GM18517 (cell line): ENCODE measurements around the gene PRR33.

Experiments
- ATAC-seq: cut with Tn5 transposase; IDR thresholded peaks from one replicate; pipeline ENCODE4 v1.9.1; 2021; ENCODE audit warnings: mild to moderate bottlenecking, moderate library complexity; ENCODE audit not compliant: unreplicated experiment

Gene PRR33

DNA sequence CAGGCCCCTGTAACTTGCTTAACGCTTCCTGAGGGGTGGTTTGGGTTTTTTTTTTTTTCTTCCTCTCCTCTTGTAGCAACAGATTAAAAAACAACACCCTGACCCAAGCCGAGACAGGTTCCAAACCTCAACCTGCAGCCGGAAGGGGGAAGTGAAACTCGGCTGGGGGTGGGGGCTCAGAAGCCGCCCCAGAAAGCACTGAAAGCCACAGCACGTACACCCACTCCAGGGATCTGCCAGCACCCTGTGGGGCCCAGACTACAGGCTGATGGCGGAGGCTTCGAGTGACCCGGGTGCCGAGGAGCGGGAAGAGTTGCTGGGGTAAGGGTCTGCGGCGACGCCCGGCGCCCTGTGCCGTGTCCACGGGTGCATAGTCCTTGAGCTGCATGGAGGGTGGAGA lies 38.8 kb downstream of the PRR33 start, which contains the start of gene LSP1:
Gene LSP1 (plus strand): TSS at position 208 of the 400 bp plus-strand sequence. CDS start 61 bp downstream, at position 269.
- ATAC-seq: peak; percentile 47

DNA sequence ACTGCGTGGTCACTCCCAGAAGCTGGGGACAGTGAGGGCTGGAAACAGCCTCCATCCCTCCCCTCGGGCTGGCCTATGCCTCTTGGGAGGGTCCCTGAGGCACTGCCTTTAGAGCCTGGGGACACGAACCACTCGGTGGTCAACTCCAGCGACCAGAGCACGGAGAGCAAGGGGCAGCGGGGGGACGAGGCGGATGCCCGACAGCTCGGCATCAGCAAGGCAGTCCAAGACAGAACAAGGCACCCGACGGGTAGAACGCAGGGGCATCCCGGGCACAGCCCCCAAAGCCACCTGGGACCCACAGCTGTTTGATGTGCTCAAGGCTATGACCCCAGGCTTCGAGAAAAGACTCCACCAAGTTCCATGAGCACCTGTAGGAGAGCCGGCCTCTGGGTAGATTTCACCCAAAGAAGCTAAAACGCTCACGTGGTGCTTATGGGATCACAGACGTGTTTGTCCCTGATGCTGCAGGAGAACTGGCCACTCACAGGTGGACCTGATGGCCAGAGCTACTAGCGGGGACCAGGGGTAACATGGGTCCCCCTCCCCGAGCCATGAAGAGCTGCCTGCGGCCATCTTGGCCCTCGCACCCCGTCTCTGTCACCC lies 39.3 kb downstream of the PRR33 start:
- ATAC-seq: peak; percentile 3

DNA sequence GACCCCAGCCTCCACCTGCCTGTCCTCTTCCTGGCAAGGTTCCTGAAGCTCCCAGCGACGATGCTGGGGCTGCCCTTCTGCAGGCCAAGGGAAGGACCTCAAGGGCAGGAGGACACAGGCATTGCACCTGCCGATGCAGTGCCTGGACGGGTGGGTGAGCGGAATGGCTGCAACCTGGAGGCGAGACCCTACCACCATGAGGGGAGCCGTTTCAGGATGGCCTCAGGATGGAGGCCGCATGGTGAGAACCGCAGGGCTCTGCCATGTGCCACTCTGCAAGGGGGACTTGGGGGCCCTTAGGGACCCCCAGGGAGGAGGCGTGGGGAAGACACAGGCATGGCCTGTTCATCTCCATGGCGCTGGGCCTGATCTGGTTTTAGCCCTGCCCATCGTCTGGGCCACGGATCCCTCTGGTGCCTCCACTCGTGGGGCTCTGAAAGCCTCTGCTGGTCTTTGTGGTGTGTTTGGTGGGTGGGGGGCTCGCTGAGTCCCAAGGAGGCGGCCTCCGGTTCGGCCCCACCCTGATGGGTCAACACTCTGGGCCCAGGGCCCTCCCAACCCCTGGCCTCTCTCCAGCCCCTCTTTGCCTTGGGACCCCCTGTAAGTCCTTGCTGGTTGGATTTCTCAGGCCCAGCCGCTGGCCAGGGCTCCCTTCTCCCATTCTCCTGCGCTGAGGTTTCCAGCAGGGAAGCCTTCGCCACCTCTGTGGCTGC lies 40.1 kb downstream of the PRR33 start:
- ATAC-seq: no peak

DNA sequence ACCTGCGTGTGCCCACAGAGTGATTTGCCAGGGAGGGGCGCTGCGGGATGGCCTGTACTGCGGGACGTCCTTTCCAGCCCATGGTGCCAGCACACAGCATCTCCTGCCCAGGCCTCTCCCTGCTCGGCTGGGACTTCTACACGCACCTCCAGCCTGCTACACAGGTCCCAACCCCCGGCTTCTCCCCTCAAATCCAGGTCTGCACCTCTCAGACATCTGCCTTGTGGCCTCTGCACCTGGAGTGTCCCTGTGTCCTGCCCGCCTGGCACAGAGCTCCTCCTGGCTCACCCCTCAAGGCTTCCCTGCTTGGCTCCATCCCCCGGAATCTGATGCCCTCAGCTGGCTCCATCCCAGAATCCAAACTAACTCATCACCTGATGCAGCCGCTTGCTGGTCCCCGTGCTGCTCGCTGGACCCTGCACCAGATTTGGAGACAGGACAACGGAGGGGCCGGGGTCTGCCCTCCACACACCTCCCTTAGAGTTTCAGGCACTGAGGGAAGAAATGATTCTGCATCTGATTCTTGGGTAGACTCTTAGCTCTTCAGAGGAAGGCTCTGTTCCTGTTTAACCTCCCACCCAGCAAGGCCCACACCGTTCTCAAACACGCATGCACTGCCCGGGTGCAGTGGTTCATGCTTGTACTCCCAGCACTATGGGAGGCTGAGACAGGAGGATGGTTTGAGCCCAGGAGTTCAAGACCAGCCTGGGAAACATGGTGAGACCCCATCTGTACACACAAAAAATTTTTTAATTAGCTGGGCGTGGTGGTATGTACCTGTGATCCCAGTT lies 42.9 kb downstream of the PRR33 start:
- ATAC-seq: no peak

DNA sequence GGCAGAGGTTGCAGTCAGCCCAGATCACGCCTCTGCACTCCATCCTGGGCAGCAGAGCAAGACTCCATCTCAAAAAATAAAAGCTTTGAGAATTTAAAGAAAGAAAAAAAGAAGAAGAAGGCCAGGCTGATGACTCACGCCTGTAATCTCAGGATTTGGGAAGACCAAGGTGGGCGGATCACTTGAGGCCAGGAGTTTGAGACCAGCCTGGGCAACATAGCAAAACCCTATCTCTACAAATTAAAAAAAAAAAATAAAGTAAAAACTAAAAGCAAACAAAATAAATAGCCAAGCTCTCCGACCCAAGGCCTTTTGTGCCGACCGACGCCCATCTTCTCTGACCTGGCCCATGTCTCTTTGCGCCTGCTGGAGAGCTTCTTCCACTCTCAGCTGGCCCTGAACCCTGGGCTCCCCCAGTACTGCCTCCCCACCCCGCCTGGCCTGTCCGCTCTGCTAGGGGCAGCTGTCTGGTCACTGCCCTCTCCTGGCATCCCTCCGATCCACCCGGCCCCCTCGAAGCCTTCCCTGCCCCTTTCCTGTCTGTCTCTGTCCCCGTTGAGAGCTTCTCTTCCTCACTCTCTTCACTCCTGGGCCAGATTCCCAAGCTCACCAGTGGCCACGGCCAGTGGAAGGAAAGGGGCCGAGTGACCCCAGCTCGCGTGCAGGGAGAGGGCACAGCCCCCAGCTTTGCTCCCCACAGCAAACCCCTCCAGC lies 43.6 kb downstream of the PRR33 start:
- ATAC-seq: no peak

DNA sequence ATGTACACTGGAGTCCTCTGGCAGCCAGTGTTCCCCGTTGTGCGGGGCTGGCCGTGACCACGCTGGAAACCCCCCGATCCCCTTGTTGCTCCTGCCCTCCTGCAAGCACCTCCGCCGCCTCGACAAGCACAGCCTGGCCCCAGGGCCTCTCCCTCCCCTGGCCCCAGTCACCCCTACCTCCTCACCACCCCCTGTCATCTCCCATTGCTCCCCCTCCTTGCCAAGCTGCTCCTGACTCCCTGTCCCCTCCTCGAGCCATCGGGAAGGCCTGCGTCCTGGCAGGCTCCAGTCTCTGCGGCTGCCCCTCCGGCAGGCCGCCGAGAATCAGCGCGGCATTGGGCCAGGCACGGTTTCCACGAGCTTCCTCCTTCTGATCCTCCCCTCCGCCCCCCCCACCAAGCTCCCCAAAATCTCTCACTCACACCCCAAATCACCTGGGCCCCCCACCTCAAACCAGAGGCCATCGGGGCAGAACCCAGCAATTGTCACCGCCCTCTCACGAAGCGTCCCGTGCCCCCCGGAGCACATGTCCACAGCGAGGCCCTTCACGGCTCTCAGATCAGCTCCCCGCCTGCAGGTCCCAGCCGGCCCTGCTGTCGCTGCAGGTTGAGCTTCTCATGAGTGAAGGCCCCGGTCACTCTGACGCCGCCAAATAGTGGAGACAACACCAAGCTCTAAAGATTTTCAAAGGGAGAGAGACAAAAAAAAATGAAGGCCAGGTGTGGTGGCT lies 44.5 kb downstream of the PRR33 start:
- no peak for ATAC-seq

DNA sequence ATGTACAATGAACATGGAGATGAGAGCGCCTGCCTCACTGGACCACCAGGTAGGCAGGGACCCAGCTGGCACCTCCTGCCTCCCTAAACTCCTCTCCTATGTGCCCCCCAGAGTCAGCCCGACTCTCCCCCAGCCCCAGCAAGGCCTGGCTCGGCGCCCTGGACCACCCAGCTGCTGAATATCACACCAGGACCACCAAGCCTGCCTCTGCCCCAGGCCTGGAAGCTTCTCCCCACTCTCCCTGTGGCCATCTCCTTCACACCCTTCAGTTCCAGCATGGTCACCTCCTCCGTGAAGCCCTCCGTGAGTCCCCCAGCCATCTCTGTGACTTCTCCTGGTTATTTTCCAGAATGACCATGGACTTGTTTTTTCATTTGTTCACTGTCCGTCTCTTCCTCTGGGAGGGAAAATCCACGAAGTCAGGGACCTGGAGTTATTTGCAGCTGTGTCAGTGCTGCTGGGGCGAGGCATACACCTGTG lies 45.2 kb downstream of the PRR33 start:
- ATAC-seq: no peak

DNA sequence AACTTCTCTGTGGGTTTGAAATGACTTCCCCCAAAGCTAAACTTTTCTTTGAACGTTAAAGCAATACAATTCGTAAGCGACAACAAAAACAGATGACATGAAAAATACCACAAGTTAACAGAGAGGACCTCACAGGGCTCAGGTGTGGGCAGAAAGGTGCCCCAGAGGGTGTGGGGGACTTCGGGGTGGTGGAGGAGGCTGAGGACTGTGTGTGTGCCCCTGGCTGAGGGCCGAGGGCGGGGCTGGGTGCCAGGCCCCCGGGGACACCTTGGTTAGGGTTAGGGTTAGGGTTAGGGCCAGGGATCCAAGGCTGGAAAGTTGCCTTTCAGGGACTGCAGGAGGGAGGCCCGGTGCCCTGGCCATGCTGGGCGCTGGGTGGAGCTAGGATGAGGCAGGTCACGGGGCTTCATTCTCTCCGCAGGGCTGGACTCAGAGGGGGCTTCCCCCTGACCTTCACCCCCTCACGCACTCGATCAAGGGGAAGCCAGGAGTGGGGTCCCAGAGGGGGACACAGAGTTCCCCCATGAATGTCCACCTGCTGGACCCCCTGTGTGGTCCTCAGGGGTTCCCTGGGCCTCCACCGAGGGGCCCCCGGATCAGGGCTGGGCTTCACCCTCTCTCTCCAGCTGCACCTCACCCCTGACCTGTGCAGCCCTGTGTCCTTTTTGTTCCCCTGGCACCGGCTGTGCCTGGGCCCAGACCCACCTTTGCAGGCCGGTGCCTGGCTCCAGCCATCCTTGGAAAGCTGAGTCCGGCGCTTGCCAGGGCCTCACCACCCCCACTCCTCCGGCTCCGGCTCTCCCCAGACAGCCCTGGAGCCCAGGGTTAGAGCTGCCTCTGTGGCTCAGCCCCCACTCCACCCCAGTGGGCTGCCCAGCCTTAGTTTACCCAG lies 45.9 kb downstream of the PRR33 start:
- no peak for ATAC-seq

DNA sequence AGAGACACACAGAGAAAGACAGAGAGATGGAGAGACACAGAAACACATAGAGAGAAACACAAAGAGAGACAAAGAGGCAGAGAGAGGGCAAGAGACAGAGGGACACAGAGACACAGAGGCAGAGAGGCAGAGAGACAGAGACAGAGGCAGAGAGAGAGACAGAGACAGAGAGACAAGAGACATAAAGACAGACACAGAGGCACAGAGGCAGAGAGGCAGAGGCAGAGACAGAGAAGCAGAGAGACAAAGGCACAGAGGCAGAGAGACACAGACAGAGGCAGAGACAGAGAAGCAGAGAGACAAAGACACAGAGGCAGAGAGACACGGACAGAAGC lies 46.6 kb downstream of the PRR33 start:
- no peak for ATAC-seq

DNA sequence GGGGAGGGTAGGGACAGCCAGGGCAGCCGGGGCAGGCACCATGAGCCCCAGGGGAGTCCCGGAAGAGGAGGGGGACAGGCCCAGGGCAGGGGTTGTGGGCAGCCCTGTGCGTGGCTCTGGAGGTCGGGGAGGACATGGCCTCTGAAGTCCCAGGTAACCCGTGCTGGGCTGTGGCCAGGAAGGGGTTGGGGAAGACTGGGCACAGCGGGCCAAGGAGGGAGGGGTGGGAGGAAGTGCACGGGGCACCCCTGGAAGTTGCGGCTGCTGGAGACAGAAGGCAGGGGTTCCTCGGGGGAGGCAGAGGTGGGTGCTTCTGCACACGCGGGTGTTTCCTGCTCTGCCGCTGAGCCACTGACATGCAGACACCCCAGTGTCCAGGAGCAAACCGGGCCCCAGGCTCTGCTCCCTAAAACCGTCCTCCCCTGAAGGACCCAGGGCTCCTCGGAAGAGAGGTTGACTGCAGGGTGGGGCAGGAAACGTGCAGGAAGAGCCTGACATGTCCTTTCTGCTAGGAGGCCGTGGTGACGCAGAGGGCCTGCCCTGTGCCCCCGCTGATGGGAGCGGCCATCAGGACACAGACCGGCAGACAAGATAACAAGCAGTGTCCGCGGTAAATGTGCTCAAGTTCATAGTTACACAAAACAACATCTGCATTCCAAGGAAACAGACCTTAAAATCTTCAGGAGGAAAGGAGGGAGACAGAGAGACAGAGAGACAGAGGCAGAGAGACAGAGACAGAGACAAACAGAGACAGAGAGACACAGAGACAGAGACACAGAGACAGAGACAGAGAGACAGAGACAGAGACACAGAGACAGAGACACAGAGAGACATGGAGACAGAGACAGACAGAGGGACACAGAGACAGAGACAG lies 47.2 kb downstream of the PRR33 start:
- ATAC-seq: no peak

DNA sequence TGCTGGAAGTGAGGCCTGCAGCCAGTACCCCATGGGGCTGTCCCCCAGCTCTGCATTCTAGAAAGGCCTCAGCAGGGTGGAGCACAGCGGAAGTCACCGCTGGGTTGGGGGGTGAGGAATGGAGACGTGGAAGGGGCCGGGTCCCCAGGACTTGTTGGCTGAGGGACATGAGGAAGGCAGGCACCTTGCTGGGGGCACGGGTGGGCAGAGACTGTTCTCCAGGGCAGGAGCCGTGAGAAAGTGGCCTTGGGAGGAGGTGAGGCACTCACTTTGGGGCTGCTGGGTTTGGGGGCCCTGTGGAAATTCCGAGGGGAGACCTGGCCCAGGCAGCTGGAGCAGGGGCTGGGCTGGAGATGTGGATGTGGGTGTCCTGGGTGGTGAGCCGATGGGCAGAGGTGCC lies 47.9 kb downstream of the PRR33 start:
- no peak for ATAC-seq

DNA sequence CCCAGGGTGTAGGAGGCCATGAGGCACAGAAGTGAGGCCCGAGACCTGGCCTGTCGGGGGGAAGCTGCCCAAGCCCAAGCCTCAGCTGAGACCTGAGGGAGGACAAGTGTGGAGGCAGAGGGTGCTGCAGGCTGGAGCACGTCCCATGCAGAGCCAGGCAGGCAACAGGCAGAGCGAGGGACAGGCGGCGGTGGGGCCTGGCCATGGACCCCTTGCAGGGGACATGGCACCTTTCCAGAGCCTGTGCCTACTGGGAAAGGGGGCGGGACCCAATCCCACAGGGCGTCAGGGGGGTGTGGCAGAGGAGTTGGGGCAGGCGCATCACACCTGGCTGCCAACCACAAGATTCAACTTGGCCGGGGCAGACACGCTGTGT lies 48.6 kb downstream of the PRR33 start:
- ATAC-seq: no peak

DNA sequence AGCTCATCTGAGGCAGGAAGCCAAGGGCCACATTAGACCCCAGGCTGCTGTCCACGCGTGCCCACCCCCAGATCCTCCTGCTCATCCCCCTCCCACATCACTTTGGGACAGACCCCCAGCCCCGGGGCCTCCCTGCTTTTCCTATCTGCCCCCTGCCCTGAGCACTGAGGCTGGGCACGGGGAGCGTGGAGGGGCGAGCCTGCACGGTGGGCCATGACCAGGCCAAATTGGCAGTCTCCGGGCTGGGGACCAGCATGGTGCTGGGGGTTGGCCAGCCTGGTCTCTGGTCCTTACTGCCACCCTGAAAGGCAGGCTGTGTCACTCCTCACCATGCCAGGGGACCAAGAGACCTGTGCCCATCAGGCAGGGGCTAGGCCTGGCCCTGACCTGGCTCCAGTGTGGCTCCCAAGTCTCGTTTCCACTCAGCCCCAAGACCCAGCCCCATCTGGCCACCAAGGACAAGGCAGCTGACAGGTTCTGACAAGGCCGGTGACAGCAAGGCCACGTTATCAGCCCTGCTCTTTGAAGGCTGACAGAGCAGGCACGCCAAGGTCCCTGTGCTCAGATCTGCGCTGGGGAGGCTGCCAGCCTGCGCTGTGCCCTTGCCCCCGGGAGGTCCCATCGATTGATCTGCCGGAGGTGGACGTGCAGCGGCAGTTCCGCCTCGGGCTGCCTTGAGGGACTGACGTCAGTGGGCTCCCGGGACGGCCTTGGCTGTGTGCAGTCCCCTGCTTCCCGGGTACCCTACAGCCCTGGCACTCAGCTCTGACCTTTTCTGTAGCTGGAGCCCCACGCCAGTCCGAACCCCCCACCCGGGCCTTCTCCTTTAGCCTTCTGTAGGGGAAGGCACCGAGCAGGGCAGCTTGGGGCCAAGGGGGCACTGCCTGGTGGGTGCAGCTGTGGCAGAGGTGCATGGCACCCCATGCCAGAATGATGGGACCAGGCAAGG lies 49.3 kb downstream of the PRR33 start:
- no peak for ATAC-seq

DNA sequence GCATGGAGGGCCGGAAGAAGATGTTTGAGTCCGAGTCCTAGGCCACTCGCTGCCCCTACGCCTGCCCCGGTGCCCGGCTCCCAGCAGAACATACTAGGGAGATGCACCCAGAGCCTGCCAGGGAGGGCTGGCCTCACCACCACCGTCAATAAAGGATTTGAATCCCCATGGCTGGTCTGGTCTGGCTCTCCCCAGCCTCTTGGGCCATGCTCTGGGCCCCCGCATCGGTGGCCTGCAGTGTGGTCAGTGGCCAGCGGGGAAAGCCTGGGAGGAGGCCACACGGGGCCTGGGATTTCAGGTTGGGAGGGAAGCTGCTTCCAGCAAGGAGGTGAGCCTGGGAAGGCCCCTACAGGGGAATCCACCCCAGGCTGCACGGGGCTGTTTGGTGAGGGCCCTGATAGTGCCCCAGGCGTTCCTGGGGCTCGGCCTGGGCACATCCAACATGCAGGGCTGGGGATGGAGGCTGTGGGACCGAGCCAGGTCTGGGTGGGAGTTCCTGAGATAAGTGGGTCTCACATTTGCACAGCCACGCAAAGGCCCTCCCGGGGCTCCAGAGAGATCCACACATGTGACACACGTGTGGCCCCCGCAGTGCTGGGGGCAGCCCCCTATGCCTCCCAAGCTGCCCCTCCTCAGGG lies 50.1 kb downstream of the PRR33 start:
- ATAC-seq: no peak

DNA sequence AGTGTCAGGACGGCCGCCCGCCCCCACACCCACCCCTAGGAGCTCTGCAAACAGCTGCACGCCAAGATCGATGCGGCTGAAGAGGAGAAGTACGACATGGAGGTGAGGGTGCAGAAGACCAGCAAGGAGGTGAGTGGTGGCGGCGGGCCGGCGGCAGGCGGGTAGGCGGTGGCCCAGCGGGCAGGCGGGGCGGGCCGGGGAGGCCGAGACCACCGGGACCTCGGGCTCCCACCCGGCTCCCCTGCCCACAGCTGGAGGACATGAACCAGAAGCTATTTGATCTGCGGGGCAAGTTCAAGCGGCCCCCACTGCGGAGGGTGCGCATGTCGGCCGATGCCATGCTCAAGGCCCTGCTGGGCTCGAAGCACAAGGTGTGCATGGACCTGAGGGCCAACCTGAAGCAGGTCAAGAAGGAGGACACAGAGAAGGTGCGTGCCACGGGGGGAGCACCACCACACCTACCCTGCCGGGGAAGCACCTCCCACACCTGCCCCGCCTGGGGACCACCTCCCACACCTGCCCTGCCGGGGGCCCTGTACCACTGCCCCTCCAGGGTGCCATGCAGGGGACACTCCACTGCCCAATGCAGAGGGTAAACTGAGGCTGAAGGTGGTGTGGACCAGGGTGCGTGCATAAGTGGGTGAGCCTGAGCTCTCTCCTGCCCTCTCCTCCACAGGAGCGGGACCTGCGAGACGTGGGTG lies 50.8 kb downstream of the PRR33 start:
- ATAC-seq: no peak

DNA sequence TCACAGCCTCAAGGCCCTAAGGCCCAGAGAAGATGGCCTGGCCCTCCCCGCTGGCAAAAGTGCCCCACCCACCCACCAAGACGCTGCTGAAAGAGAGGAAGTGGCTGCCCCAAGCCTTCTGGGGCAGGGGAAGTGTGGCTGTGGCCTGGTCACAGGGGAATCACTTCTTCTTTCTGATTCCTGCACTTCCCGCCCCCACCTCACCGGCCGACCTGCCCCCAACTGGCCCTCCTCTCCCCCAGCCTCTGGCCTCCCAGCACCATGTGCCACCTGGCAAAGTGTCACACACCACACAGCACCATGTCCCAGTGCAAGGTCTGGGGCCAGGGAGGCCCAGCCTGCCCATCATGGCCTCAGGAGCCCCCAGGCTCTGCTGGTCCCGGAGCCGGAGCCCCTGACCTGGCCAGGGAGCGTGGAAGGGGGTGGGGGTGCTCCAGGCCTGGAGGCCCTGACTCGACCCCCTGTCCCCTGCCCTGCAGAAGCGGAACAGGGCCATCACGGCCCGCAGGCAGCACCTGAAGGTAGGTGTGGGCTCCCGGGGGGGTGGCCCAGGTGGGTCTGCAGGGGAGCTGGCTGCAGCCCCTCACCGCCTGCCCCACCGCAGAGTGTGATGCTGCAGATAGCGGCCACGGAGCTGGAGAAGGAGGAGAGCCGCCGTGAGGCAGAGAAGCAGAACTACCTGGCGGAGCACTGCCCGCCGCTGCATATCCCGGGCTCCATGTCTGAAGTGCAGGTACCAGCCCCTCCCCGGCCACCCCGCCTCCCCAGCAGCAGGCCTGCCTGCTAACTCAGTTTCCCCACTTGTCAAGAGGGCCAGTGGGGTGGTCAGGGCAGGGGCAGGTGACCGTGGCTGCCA lies 51.5 kb downstream of the PRR33 start:
- ATAC-seq: no peak
